Prostate gland (tissue), 2 donors: ENCODE data around the gene TPX2.

Experiments used
- CTCF ChIP-seq, 4 experiments: fragments of 200-600 bp in 2 of 4; fragments of 450-650 bp in 2 of 4; sonication (generic) in 2 of 4; IDR thresholded peaks; 1 replicate in 3 of 4; 2 replicates in 1 of 4; pipeline ENCODE4 v1.5.1; 2016 to 2019; ENCODE audit warnings: antibody characterized with exemption in 4 of 4, mild to moderate bottlenecking in 2 of 4, moderate library complexity in 2 of 4
- POLR2A ChIP-seq: fragments of 450-650 bp; IDR thresholded peaks from one replicate; pipeline ENCODE4 v1.6.1; 2016; ENCODE audit warnings: antibody characterized with exemption, mild to moderate bottlenecking
- POLR2AphosphoS5 ChIP-seq: sonication (generic); formaldehyde crosslinking; IDR thresholded peaks from one replicate; pipeline ENCODE4 v1.6.1; 2017; ENCODE audit warnings: antibody characterized with exemption

GRCh38 chr20:31848088-31848999 is 109.3 kb downstream of the TPX2 start:
- TF ChIP-seq CTCF (IDR thresholded peaks at IDR 0.05) (no peak), POLR2A (no peak), POLR2AphosphoS5 (no peak)
